Measurements from ENCODE around the gene ESYT1.
A peak's percentile ranks its signal among the peaks of the same experiment; 100 is the strongest.

The ESYT1 gene

DNA sequence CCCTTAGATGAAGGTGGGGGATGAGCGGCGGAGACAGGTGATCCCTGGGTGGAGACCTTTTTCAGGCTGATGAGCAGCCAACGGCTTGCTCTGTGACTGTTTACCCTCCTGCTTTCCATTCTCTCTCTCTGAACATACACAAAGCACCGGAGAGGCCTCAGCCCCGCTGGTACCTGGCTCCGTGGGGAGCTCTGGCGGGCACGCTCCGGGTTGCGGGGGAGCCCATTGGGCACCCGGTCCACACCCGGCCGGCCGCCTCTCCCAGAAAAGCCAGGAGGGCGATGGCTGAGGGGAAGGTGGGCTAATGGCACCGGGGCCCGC is 60.7 kb downstream of the ESYT1 start:
- DNase-seq (ENCODE audit: low read depth), result no peak

DNA sequence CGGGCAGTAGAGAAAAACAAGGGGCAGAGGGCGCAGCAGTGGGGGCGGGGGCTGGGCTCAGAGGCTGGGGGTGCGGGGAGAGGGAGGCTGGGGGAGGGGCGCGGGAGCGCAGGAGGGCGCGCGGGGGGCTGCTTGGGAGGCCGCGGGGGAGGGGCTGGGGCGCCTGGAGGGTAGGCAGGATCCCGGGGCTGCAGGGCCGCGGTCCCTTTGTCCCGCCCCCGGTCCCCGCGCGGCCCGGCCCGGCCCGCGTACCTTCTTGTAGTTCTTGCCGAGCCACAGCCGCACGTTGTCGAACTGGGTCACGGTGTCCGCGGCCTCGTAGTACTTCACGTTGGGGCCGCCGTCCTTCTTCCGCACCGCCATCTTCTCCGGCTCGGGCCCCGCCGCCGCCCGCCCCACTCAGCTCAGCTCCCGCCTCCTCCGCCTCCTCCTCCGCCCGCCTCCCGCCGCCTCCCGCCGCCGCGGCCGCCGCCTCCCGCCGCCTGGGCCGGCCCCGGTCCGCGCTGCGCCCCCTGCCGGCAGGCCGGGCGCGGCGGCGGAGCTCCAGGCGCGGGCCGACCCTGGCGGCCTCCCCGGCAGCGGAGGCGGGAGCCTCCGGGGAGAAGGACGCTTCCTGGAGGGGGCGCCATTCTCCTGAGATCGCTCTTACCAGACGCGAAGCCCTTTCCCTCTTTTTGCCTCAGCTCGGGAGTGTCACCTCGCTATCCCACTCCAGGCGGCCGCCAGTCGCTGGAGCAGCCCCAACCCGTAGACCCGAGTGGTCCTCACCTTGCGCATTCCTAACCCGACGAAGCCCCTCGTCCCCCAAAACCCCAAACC is 61.2 kb downstream of the ESYT1 start, which contains the start of gene SMARCC2:
Gene SMARCC2 (minus strand): TSS at position 385 of the 819 bp plus-strand sequence. CDS start 22 bp downstream, at position 363.
- DNase-seq (ENCODE audit: low read depth), result peak; percentile 67

DNA sequence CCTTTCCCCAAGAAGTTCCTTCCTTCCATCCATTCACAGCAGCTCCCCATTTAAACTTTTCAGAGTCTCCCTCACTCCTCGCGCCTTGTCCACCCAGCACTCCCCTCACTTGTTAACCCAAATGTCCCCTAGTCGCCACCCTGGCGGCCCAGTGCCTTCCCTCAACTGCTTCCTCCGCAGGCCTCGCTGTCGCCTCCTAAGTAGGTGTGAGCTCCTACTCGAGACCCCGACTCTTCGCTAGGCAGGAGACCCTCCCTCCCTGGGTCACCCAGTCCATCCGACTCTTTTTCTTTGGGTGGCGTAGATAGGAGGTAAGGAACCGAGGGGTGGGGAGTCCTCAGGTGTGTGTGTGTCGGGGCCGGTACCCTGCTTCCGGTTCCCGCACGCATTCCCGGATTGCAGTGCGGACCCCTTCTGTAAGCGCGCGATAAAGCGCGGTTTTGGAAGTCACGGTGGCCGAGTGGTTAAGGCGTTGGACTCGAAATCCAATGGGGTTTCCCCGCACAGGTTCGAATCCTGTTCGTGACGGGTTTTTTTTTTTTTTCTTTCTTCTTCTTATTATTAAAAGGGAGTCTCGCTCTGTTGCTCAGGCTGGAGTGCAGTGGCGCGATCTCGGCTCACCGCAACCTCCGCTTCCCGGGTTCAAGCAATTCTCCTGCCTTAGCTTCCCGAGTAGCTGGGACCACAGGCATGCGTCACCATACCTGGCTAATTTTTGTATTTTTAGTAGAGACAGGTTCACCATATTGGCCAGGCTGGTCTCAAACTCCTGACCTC is 62.0 kb downstream of the ESYT1 start:
- peak; percentile 94 for DNase-seq (ENCODE audit: low read depth)

DNA sequence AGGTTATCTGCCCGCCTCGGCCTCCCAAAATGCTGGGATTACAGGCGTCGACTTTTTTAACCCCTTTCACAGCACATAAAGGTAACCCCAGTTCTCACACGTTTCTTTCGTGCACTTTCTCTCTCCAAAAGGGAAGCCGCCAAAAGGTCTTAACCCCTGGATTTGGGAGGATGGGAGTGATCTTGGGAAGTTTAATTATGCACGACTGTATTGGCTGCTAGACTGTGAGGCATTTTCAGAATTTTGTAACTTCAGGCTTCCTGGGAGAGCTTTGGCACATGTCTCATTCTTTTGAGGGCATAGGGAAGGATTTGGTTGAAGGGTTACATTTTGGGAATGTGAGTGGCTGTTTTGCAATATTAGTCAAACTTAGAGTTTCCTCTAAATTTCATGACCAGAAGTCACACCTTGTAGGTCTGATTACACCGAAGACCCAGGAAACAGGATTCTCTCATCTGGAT is 62.7 kb downstream of the ESYT1 start:
- no peak for DNase-seq (ENCODE audit: low read depth)

DNA sequence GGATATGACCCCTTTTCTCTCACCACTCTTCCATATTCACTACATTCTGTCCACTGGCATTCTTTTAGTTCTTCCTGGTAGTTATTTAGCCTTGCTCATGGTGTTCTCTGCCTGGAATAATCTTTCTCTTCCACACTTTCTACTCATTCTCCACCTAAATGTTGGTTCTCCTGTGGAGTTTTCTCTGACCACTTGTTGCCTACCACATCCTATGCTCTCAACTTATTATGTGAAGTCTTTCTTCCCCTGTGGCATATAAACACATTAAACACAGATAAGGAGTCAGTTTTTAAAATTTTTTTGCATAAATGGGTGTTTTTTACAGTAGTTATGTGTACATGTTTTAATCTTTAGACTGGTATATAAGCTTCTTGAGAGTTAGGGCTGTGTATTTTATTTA is 64.5 kb downstream of the ESYT1 start:
- DNase-seq (ENCODE audit: low read depth), result no peak

DNA sequence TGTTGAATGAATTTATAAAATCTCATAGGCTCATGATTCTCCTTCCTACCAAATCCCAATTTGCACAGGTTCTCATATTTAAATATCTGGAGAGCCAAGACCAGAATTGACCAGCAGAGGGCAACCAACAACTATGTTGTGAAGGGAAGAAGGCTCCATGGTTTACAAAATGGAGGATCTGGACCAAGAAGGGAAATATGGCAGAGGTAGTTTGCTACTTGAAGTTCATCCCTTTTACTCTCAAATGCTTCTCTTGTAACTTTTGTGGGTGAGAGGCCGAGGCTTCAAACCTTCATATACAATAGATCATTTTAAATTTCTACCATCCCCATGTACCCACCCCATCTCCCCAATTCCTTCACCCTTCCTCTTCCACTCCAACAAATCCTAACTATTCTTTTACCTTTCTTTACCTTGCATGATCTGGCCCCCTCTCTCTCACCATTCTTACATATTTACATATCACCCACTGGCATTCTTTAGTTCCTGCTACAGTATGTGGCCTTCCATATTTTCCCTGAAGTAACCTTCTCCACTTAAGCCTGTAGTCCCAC is 65.0 kb downstream of the ESYT1 start:
- DNase-seq (ENCODE audit: low read depth), result no peak

Data from stimulated activated CD8-positive, alpha-beta memory T cell treated with anti-CD3 and anti-CD28 coated beads, Interleukin-15, amount 100 ng/mL, for 24 hours (primary cell).